Nephron progenitor cell (in vitro differentiated cells): Measurements from ENCODE around the gene RHEBL1.

Experiments
- DNase-seq: peaks from one replicate; pipeline ENCODE4 v3.0.0; 2021
- H3K27ac Mint-ChIP-seq: 2 replicates; pipeline ENCODE4 v1.8.0; 2021; ENCODE audit warnings: mild to moderate bottlenecking, moderate library complexity, mixed read lengths
- H3K27me3 Mint-ChIP-seq: 2 replicates; pipeline ENCODE4 v1.8.0; 2021; ENCODE audit warnings: mild to moderate bottlenecking, low read depth, mixed read lengths; ENCODE audit not compliant: poor library complexity
- H3K36me3 Mint-ChIP-seq: 2 replicates; pipeline ENCODE4 v1.8.0; 2021; ENCODE audit warnings: low read depth, mixed read lengths
- H3K4me1 Mint-ChIP-seq: 2 replicates; pipeline ENCODE4 v1.8.0; 2021; ENCODE audit warnings: mixed read lengths
- H3K4me3 Mint-ChIP-seq: 2 replicates; pipeline ENCODE4 v1.8.0; 2021; ENCODE audit warnings: mild to moderate bottlenecking, moderate library complexity, mixed read lengths
- H3K9me3 Mint-ChIP-seq: 2 replicates; pipeline ENCODE4 v1.8.0; 2021; ENCODE audit warnings: mild to moderate bottlenecking, moderate library complexity, mixed read lengths
- CTCF ChIP-seq: fragments of 200-600 bp; sonication (generic); IDR thresholded peaks from 2 replicates; pipeline ENCODE4 v1.5.0; 2021; ENCODE audit warnings: antibody characterized with exemption

The RHEBL1 gene

GRCh38 chr12:49058366-49059044 lies 11.3 kb downstream of the RHEBL1 start:
- Mint-ChIP-seq H3K27me3 (no peaks in the 10 kb centered on the region), H3K4me3 (peak overlapping the region; percentile 96), H3K36me3 (peaks cover 21% of the 10 kb centered on the region), H3K4me1 (peaks cover 47% of the 10 kb centered on the region), H3K27ac (peak overlapping the region; percentile 72), H3K9me3 (no peaks in the 10 kb centered on the region)
- no peak for TF ChIP-seq CTCF
- DNase-seq = no peak

GRCh38 chr12:49057888-49058287 lies 11.9 kb downstream of the RHEBL1 start:
- H3K4me3 Mint-ChIP-seq = peak overlapping the region; percentile 96
- peaks cover 27% of the 10 kb centered on the region for H3K36me3 Mint-ChIP-seq
- H3K4me1 Mint-ChIP-seq = peaks cover 47% of the 10 kb centered on the region
- no peak for DNase-seq
- no peak for TF ChIP-seq CTCF
- peak overlapping the region; percentile 87 for H3K27ac Mint-ChIP-seq
- no peaks in the 10 kb centered on the region for H3K27me3 Mint-ChIP-seq
- H3K9me3 Mint-ChIP-seq = no peaks in the 10 kb centered on the region

GRCh38 chr12:49055978-49056754 lies 13.6 kb downstream of the RHEBL1 start:
- peak; percentile 33 for DNase-seq
- Mint-ChIP-seq H3K27ac (peak overlapping the region; percentile 58), H3K9me3 (no peaks in the 10 kb centered on the region), H3K4me1 (peaks cover 42% of the 10 kb centered on the region), H3K4me3 (peak overlapping the region; percentile 96), H3K36me3 (peaks cover 42% of the 10 kb centered on the region), H3K27me3 (peaks cover 3% of the 10 kb centered on the region)
- TF ChIP-seq CTCF = no peak

- H3K27me3 Mint-ChIP-seq = peaks cover 3% of the 10 kb centered on the region
- H3K4me1 Mint-ChIP-seq = peaks cover 39% of the 10 kb centered on the region
- no peak for DNase-seq
- peak overlapping the region; percentile 40 for H3K27ac Mint-ChIP-seq
- H3K9me3 Mint-ChIP-seq = no peaks in the 10 kb centered on the region
- no peak overlapping the region for H3K4me3 Mint-ChIP-seq
- TF ChIP-seq CTCF = no peak
- H3K36me3 Mint-ChIP-seq = peaks cover 49% of the 10 kb centered on the region
Measured at GRCh38 chr12:49055092-49055491, 14.7 kb downstream of the RHEBL1 start.

GRCh38 chr12:49054524-49054923 lies 15.3 kb downstream of the RHEBL1 start:
- no peak for TF ChIP-seq CTCF
- H3K4me1 Mint-ChIP-seq = peaks cover 39% of the 10 kb centered on the region
- peaks cover 49% of the 10 kb centered on the region for H3K36me3 Mint-ChIP-seq
- H3K27me3 Mint-ChIP-seq = peaks cover 3% of the 10 kb centered on the region
- no peak overlapping the region for H3K4me3 Mint-ChIP-seq
- peak overlapping the region; percentile 40 for H3K27ac Mint-ChIP-seq
- DNase-seq = no peak
- H3K9me3 Mint-ChIP-seq = no peaks in the 10 kb centered on the region
